Adipocyte (in vitro differentiated cells): ENCODE data around the gene ZNF506.
"Not testable (repeated sequence)": the region's sequence is repeated elsewhere in the genome, so short reads cannot be mapped to it uniquely, and the experiment has no call there.

Experiments
- DNase-seq: peaks from one replicate; pipeline ENCODE4 v3.0.0-alpha.2; 2015; ENCODE audit warnings: low read depth
- H3K27me3 ChIP-seq: replicated peaks from 2 replicates; pipeline ENCODE4 v1.7.0; 2013; ENCODE audit warnings: mild to moderate bottlenecking, low read length, moderate library complexity; ENCODE audit not compliant: control insufficient read depth, insufficient read depth
- H3K36me3 ChIP-seq: 2 replicates; pipeline ENCODE4 v1.7.0; 2013; ENCODE audit warnings: low read length, mild to moderate bottlenecking, moderate library complexity; ENCODE audit not compliant: control insufficient read depth, insufficient read depth, severe bottlenecking
- H3K4me1 ChIP-seq: 2 replicates; pipeline ENCODE4 v1.7.0; 2013; ENCODE audit warnings: mild to moderate bottlenecking, low read length, moderate library complexity; ENCODE audit not compliant: control insufficient read depth, insufficient read depth
- H3K4me3 ChIP-seq: 2 replicates; pipeline ENCODE4 v1.7.0; 2013; ENCODE audit warnings: mild to moderate bottlenecking, low read length, moderate library complexity
- H3K9ac ChIP-seq: 2 replicates; pipeline ENCODE4 v1.7.0; 2013; ENCODE audit warnings: mild to moderate bottlenecking, low read length, moderate library complexity
- H3K9me3 ChIP-seq: 2 replicates; pipeline ENCODE4 v1.7.0; 2013; ENCODE audit warnings: mild to moderate bottlenecking, low read length, moderate library complexity; ENCODE audit not compliant: control insufficient read depth

The ZNF506 gene

GRCh38 chr19:19749908-19750841 is 71.4 kb downstream of the ZNF506 start:
- no peak overlapping the region for H3K9ac ChIP-seq
- H3K9me3 ChIP-seq: no peaks in the 10 kb centered on the region
- no peak overlapping the region for H3K4me3 ChIP-seq
- DNase-seq: no peak
- no peaks in the 10 kb centered on the region for H3K27me3 ChIP-seq
- no peaks in the 10 kb centered on the region for H3K4me1 ChIP-seq
- no peaks in the 10 kb centered on the region for H3K36me3 ChIP-seq

GRCh38 chr19:19749117-19749907 is 72.2 kb downstream of the ZNF506 start:
- Histone ChIP-seq H3K9me3 (no peaks in the 10 kb centered on the region), H3K4me1 (no peaks in the 10 kb centered on the region), H3K27me3 (no peaks in the 10 kb centered on the region), H3K36me3 (no peaks in the 10 kb centered on the region), H3K4me3 (no peak overlapping the region), H3K9ac (no peak overlapping the region)
- DNase-seq: no peak

GRCh38 chr19:19748249-19748938 is 73.2 kb downstream of the ZNF506 start:
- Histone ChIP-seq H3K9me3 (no peaks in the 10 kb centered on the region), H3K4me3 (no peak overlapping the region), H3K4me1 (no peaks in the 10 kb centered on the region), H3K9ac (no peak overlapping the region), H3K36me3 (no peaks in the 10 kb centered on the region), H3K27me3 (no peaks in the 10 kb centered on the region)
- DNase-seq: no peak

GRCh38 chr19:19747357-19748220 is 74.0 kb downstream of the ZNF506 start:
- Histone ChIP-seq H3K9me3 (no peaks in the 10 kb centered on the region), H3K4me3 (no peak overlapping the region), H3K9ac (no peak overlapping the region), H3K4me1 (no peaks in the 10 kb centered on the region), H3K27me3 (no peaks in the 10 kb centered on the region), H3K36me3 (no peaks in the 10 kb centered on the region)
- no peak for DNase-seq

- Histone ChIP-seq H3K4me1 (no peaks in the 10 kb centered on the region), H3K9ac (no peak overlapping the region), H3K36me3 (no peaks in the 10 kb centered on the region), H3K27me3 (no peaks in the 10 kb centered on the region), H3K9me3 (no peaks in the 10 kb centered on the region), H3K4me3 (no peak overlapping the region)
- no peak for DNase-seq
Measured at GRCh38 chr19:19746286-19747213, 75.0 kb downstream of the ZNF506 start.

GRCh38 chr19:19745496-19746285 is 75.9 kb downstream of the ZNF506 start:
- Histone ChIP-seq H3K36me3 (no peaks in the 10 kb centered on the region), H3K27me3 (no peaks in the 10 kb centered on the region), H3K4me3 (no peak overlapping the region), H3K9ac (no peak overlapping the region), H3K9me3 (no peaks in the 10 kb centered on the region), H3K4me1 (no peaks in the 10 kb centered on the region)
- no peak for DNase-seq

- no peak for DNase-seq
- no peak overlapping the region for H3K9ac ChIP-seq
Measured at GRCh38 chr19:19744641-19745040, 76.9 kb downstream of the ZNF506 start.

GRCh38 chr19:19743921-19744320 is 77.6 kb downstream of the ZNF506 start:
- not testable (repeated sequence) for H3K27me3 ChIP-seq, H3K36me3 ChIP-seq, H3K4me3 ChIP-seq, H3K4me1 ChIP-seq, H3K9ac ChIP-seq, H3K9me3 ChIP-seq, DNase-seq

More at GRCh38 chr19:19744641-19745040, 76.9 kb downstream of the ZNF506 start:
- H3K9me3 ChIP-seq: no peaks in the 10 kb centered on the region
- no peaks in the 10 kb centered on the region for H3K4me1 ChIP-seq
- no peaks in the 10 kb centered on the region for H3K36me3 ChIP-seq
- H3K27me3 ChIP-seq: no peaks in the 10 kb centered on the region
- H3K4me3 ChIP-seq: no peak overlapping the region

GRCh38 chr19:19743176-19743575 is 78.4 kb downstream of the ZNF506 start:
- Histone ChIP-seq H3K4me3 (no peak overlapping the region), H3K36me3 (no peaks in the 10 kb centered on the region), H3K9ac (no peak overlapping the region), H3K9me3 (no peaks in the 10 kb centered on the region), H3K27me3 (no peaks in the 10 kb centered on the region), H3K4me1 (no peaks in the 10 kb centered on the region)
- no peak for DNase-seq
